Mesenchymal stem cell (in vitro differentiated cells and primary cell): ENCODE results near the gene AHNAK2.
"Not testable (repeated sequence)": the region's sequence is repeated elsewhere in the genome, so short reads cannot be mapped to it uniquely, and the experiment has no call there.

Experiments
- DNase-seq: peaks from one replicate; pipeline ENCODE4 v3.0.0-alpha.2; 2013
- H2AFZ ChIP-seq: one replicate; pipeline ENCODE4 v1.6.1; 2013; ENCODE audit warnings: low read depth, mild to moderate bottlenecking, control low read depth, inconsistent platforms, low read length, moderate library complexity
- H2AK5ac ChIP-seq: 2 replicates; pipeline ENCODE4 v1.6.1; 2013; ENCODE audit warnings: low read length, moderate library complexity, mild to moderate bottlenecking, inconsistent platforms; ENCODE audit not compliant: severe bottlenecking
- H2BK120ac ChIP-seq: one replicate; pipeline ENCODE4 v1.6.1; 2013; ENCODE audit warnings: low read depth, mild to moderate bottlenecking, inconsistent platforms, low read length, moderate library complexity
- H2BK12ac ChIP-seq, 2 experiments: one replicate each; pipeline ENCODE4 v1.6.1; 2013; ENCODE audit warnings: inconsistent platforms in 2 of 2, low read length in 2 of 2, mild to moderate bottlenecking in 2 of 2, moderate library complexity in 2 of 2, control low read depth in 1 of 2
- H2BK15ac ChIP-seq: one replicate; pipeline ENCODE4 v1.6.1; 2013; ENCODE audit warnings: mild to moderate bottlenecking, low read depth, inconsistent platforms; ENCODE audit not compliant: poor library complexity, severe bottlenecking
- H2BK5ac ChIP-seq: 2 replicates; pipeline ENCODE4 v1.6.1; 2013; ENCODE audit warnings: low read depth, mild to moderate bottlenecking, low read length, control low read depth, inconsistent platforms; ENCODE audit not compliant: poor library complexity, severe bottlenecking
- H3K14ac ChIP-seq, 2 experiments: one replicate each; pipeline ENCODE4 v1.6.1; 2013; ENCODE audit warnings: inconsistent platforms in 2 of 2, low read length in 2 of 2, control low read depth in 1 of 2, mild to moderate bottlenecking in 1 of 2, moderate library complexity in 1 of 2
- H3K18ac ChIP-seq, 2 experiments: one replicate each; pipeline ENCODE4 v1.6.1; 2013; ENCODE audit warnings: inconsistent platforms in 2 of 2, low read length in 2 of 2, control low read depth in 1 of 2, low read depth in 1 of 2, mild to moderate bottlenecking in 1 of 2
- H3K23ac ChIP-seq, 2 experiments: one replicate each; pipeline ENCODE4 v1.6.1; 2013; ENCODE audit warnings: inconsistent platforms in 2 of 2, low read length in 2 of 2, mild to moderate bottlenecking in 2 of 2, moderate library complexity in 2 of 2, control low read depth in 1 of 2
- H3K27ac ChIP-seq: 2 replicates; pipeline ENCODE4 v1.5.1; 2013; ENCODE audit warnings: mild to moderate bottlenecking, moderate library complexity, low read length, control low read depth, inconsistent platforms; ENCODE audit not compliant: poor library complexity, severe bottlenecking
- H3K27me3 ChIP-seq, 2 experiments: 2 replicates each; pipeline versions ENCODE4 v1.6.1 to v1.7.0; 2013; ENCODE audit warnings: low read length in 2 of 2, mild to moderate bottlenecking in 2 of 2, moderate library complexity in 2 of 2, control low read depth in 1 of 2, inconsistent platforms in 1 of 2; ENCODE audit not compliant: control insufficient read depth in 1 of 2, insufficient read depth in 1 of 2
- H3K36me3 ChIP-seq, 2 experiments: 2 replicates each; pipeline versions ENCODE4 v1.6.1 to v1.7.0; 2013; ENCODE audit warnings: low read length in 2 of 2, control low read depth in 1 of 2, inconsistent platforms in 1 of 2, low read depth in 1 of 2, mild to moderate bottlenecking in 1 of 2; ENCODE audit not compliant: insufficient read depth in 2 of 2, control insufficient read depth in 1 of 2
- H3K4ac ChIP-seq, 2 experiments: one replicate each; pipeline ENCODE4 v1.6.1; 2013; ENCODE audit warnings: inconsistent platforms in 2 of 2, low read length in 2 of 2, mild to moderate bottlenecking in 2 of 2, moderate library complexity in 2 of 2, control low read depth in 1 of 2, low read depth in 1 of 2
- H3K4me1 ChIP-seq: 2 replicates; pipeline ENCODE4 v1.6.1; 2013; ENCODE audit warnings: low read depth, low read length, control low read depth; ENCODE audit not compliant: control insufficient read depth, insufficient read depth
- H3K4me2 ChIP-seq: 2 replicates; pipeline ENCODE4 v1.6.1; 2013; ENCODE audit warnings: low read length, mild to moderate bottlenecking, inconsistent platforms; ENCODE audit not compliant: poor library complexity, severe bottlenecking
- H3K4me3 ChIP-seq, 2 experiments: 2 replicates each; pipeline versions ENCODE4 v1.5.1 to v1.7.0; 2013; ENCODE audit warnings: low read length in 2 of 2, mild to moderate bottlenecking in 2 of 2, control low read depth in 1 of 2, low read depth in 1 of 2; ENCODE audit not compliant: insufficient read depth in 1 of 2
- H3K79me1 ChIP-seq: replicated peaks from 2 replicates; pipeline ENCODE4 v1.6.1; 2013; ENCODE audit warnings: mild to moderate bottlenecking, control low read depth, low read length, inconsistent platforms; ENCODE audit not compliant: poor library complexity, severe bottlenecking
- H3K9ac ChIP-seq: 2 replicates; pipeline ENCODE4 v1.7.0; 2013; ENCODE audit warnings: mild to moderate bottlenecking, low read length, moderate library complexity
- H3K9me3 ChIP-seq: 2 replicates; pipeline ENCODE4 v1.7.0; 2013; ENCODE audit warnings: mild to moderate bottlenecking, low read length; ENCODE audit not compliant: control insufficient read depth
- H4K8ac ChIP-seq: one replicate; pipeline ENCODE4 v1.6.1; 2013; ENCODE audit warnings: inconsistent platforms, mild to moderate bottlenecking, low read length, moderate library complexity
- H4K91ac ChIP-seq: one replicate; pipeline ENCODE4 v1.6.1; 2013; ENCODE audit warnings: mild to moderate bottlenecking, low read length, inconsistent platforms
- WGBS: methylation state at CpG from one replicate; pipeline ENCODE4 v1.1.7; 2013; ENCODE audit warnings: mixed read lengths; 5-methylcytosine and 5-hydroxymethylcytosine counted together

The AHNAK2 gene

DNA sequence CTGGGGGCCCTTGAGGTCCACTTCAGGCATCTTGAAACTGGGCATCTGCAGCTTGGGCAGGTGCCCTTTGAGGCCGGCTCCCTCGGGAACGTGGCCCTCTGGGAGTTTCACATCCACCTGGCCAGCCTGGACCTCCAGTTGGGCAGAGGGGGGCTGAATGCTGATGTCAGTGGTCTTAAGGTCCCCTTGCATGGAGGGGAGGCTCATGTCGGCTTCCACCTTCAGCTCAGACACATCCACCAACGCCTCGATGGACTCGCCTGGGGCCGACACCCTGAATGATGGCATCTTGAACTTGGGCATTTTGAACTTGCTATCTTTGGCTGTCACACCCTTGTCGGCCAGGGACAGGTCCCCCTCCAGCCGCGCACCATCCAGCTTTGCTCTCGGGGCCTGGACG is 31.0 kb downstream of the AHNAK2 start:
- WGBS, result 96% methylated on average over 13 of the region's 13 CpGs
- not testable (repeated sequence) for H2BK5ac ChIP-seq, H2BK15ac ChIP-seq

GRCh38 chr14:104945986-104946965 is 31.9 kb downstream of the AHNAK2 start:
- H3K14ac ChIP-seq, DNase-seq, H2BK120ac ChIP-seq, H3K79me1 ChIP-seq, H3K4me1 ChIP-seq, H3K18ac ChIP-seq, H2BK15ac ChIP-seq, H3K4me2 ChIP-seq, H2BK12ac ChIP-seq, H3K9me3 ChIP-seq, H3K23ac ChIP-seq, H3K27ac ChIP-seq, H2AFZ ChIP-seq, H2BK5ac ChIP-seq, H2AK5ac ChIP-seq, H4K91ac ChIP-seq, H4K8ac ChIP-seq, H3K27me3 ChIP-seq, H3K4ac ChIP-seq, H3K4me3 ChIP-seq, H3K9ac ChIP-seq: not testable (repeated sequence)
- 96% methylated on average over 32 of the region's 43 CpGs for WGBS
- peaks cover 66 to 78% of the 10 kb centered on the region in 2 experiments for H3K36me3 ChIP-seq

More for the DNA sequence above, 31.0 kb downstream of the AHNAK2 start:
- not testable (repeated sequence) for H3K4ac ChIP-seq, H3K27ac ChIP-seq, DNase-seq, H4K91ac ChIP-seq, H3K27me3 ChIP-seq, H3K4me3 ChIP-seq, H3K23ac ChIP-seq, H3K4me2 ChIP-seq, H2AFZ ChIP-seq, H4K8ac ChIP-seq, H3K4me1 ChIP-seq, H3K18ac ChIP-seq, H3K79me1 ChIP-seq, H2BK12ac ChIP-seq, H2AK5ac ChIP-seq, H3K14ac ChIP-seq, H2BK120ac ChIP-seq, H3K9me3 ChIP-seq, H3K9ac ChIP-seq
- H3K36me3 ChIP-seq, result peaks cover 65 to 75% of the 10 kb centered on the region in 2 experiments

- not testable (repeated sequence) for H2BK15ac ChIP-seq
Observed at GRCh38 chr14:104945266-104945665, 32.9 kb downstream of the AHNAK2 start.

GRCh38 chr14:104944436-104945205 is 33.6 kb downstream of the AHNAK2 start:
- not testable (repeated sequence) for H2BK15ac ChIP-seq, H2AK5ac ChIP-seq, H3K4me2 ChIP-seq, H3K9me3 ChIP-seq, DNase-seq, H3K27me3 ChIP-seq, H4K8ac ChIP-seq, H2BK12ac ChIP-seq, H2BK120ac ChIP-seq, H3K4me3 ChIP-seq, H3K18ac ChIP-seq, H4K91ac ChIP-seq, H3K14ac ChIP-seq, H3K4ac ChIP-seq, H2BK5ac ChIP-seq, H3K4me1 ChIP-seq, H3K23ac ChIP-seq, H3K27ac ChIP-seq, H2AFZ ChIP-seq, H3K79me1 ChIP-seq, H3K9ac ChIP-seq
- 93% methylated on average over 29 of the region's 29 CpGs for WGBS
- H3K36me3 ChIP-seq, result peaks cover 73 to 82% of the 10 kb centered on the region in 2 experiments

More at GRCh38 chr14:104945266-104945665, 32.9 kb downstream of the AHNAK2 start:
- H2AK5ac ChIP-seq, H2BK120ac ChIP-seq, H2AFZ ChIP-seq, H3K23ac ChIP-seq, H3K14ac ChIP-seq, H3K4me1 ChIP-seq, H3K9ac ChIP-seq, H3K18ac ChIP-seq, H3K79me1 ChIP-seq, H4K91ac ChIP-seq, DNase-seq, H3K4me3 ChIP-seq, H2BK5ac ChIP-seq, H3K27me3 ChIP-seq, H3K27ac ChIP-seq, H3K4me2 ChIP-seq, H2BK12ac ChIP-seq, H3K9me3 ChIP-seq, H4K8ac ChIP-seq, H3K4ac ChIP-seq: not testable (repeated sequence)
- H3K36me3 ChIP-seq, result peaks cover 72 to 82% of the 10 kb centered on the region in 2 experiments
- 87% methylated on average over 15 of the region's 20 CpGs for WGBS
